Stimulated activated naive CD8-positive, alpha-beta T cell treated with anti-CD3 and anti-CD28 coated beads, Interleukin-15, Interleukin-2, amounts not matched to agents 100 ng/mL and 50 ng/mL, for 24 hours (primary cell): ENCODE results near the gene CST8.
A peak's percentile ranks its signal among the peaks of the same experiment; 100 is the strongest.

Source experiments
- H3K27ac Mint-ChIP-seq: one replicate; pipeline ENCODE4 v1.8.0; 2021; ENCODE audit warnings: mild to moderate bottlenecking, mixed read lengths
- H3K27me3 Mint-ChIP-seq: one replicate; pipeline ENCODE4 v1.8.0; 2021; ENCODE audit warnings: mixed read lengths
- H3K36me3 Mint-ChIP-seq: one replicate; pipeline ENCODE4 v1.8.0; 2021; ENCODE audit warnings: low read depth, mixed read lengths
- H3K4me1 Mint-ChIP-seq: one replicate; pipeline ENCODE4 v1.8.0; 2021; ENCODE audit warnings: low read depth, mixed read lengths
- H3K4me3 Mint-ChIP-seq: one replicate; pipeline ENCODE4 v1.8.0; 2021; ENCODE audit warnings: mild to moderate bottlenecking, mixed read lengths
- H3K9me3 Mint-ChIP-seq: one replicate; pipeline ENCODE4 v1.8.0; 2021; ENCODE audit warnings: mixed read lengths

CST8 gene

GRCh38 chr20:23490817-23491216, at the start of gene CST8:
Gene CST8 (plus strand): TSS chr20:23491117. CDS start chr20:23491668, 551 bp downstream.
- H3K9me3 Mint-ChIP-seq, result peaks cover 4% of the 10 kb centered on the region
- H3K4me3 Mint-ChIP-seq, result no peak within 1 kb of the TSS
- H3K4me1 Mint-ChIP-seq, result peaks cover 10% of the 10 kb centered on the region
- no peak within 1 kb of the TSS for H3K27ac Mint-ChIP-seq
- peaks cover 4% of the 10 kb centered on the region for H3K27me3 Mint-ChIP-seq
- H3K36me3 Mint-ChIP-seq, result no peaks in the 10 kb centered on the region

GRCh38 chr20:23441850-23442313, 49.0 kb upstream of the CST8 start:
- Mint-ChIP-seq H3K4me3 (no peak overlapping the region), H3K27me3 (no peaks in the 10 kb centered on the region), H3K36me3 (no peaks in the 10 kb centered on the region), H3K27ac (no peak overlapping the region), H3K4me1 (no peaks in the 10 kb centered on the region), H3K9me3 (no peaks in the 10 kb centered on the region)

- no peak overlapping the region for H3K4me3 Mint-ChIP-seq
- no peaks in the 10 kb centered on the region for H3K4me1 Mint-ChIP-seq
- H3K36me3 Mint-ChIP-seq, result no peaks in the 10 kb centered on the region
- H3K9me3 Mint-ChIP-seq, result no peaks in the 10 kb centered on the region
- H3K27ac Mint-ChIP-seq, result no peak overlapping the region
- H3K27me3 Mint-ChIP-seq, result no peaks in the 10 kb centered on the region
Observed at GRCh38 chr20:23442436-23442835, 48.5 kb upstream of the CST8 start.

GRCh38 chr20:23444859-23445258, 46.1 kb upstream of the CST8 start:
- H3K9me3 Mint-ChIP-seq, result no peaks in the 10 kb centered on the region
- H3K27me3 Mint-ChIP-seq, result no peaks in the 10 kb centered on the region
- no peaks in the 10 kb centered on the region for H3K36me3 Mint-ChIP-seq
- no peak overlapping the region for H3K27ac Mint-ChIP-seq
- peaks cover 8% of the 10 kb centered on the region for H3K4me1 Mint-ChIP-seq
- H3K4me3 Mint-ChIP-seq, result no peak overlapping the region

GRCh38 chr20:23445596-23446217, 45.2 kb upstream of the CST8 start:
- peaks cover 9% of the 10 kb centered on the region for H3K4me1 Mint-ChIP-seq
- no peaks in the 10 kb centered on the region for H3K27me3 Mint-ChIP-seq
- H3K9me3 Mint-ChIP-seq, result no peaks in the 10 kb centered on the region
- H3K4me3 Mint-ChIP-seq, result no peak overlapping the region
- no peaks in the 10 kb centered on the region for H3K36me3 Mint-ChIP-seq
- no peak overlapping the region for H3K27ac Mint-ChIP-seq

- peaks cover 9% of the 10 kb centered on the region for H3K4me1 Mint-ChIP-seq
- H3K36me3 Mint-ChIP-seq, result no peaks in the 10 kb centered on the region
- no peak overlapping the region for H3K4me3 Mint-ChIP-seq
- no peaks in the 10 kb centered on the region for H3K27me3 Mint-ChIP-seq
- H3K9me3 Mint-ChIP-seq, result no peaks in the 10 kb centered on the region
- no peak overlapping the region for H3K27ac Mint-ChIP-seq
Observed at GRCh38 chr20:23446505-23446904, 44.4 kb upstream of the CST8 start.

- Mint-ChIP-seq H3K9me3 (no peaks in the 10 kb centered on the region), H3K4me3 (no peak overlapping the region), H3K4me1 (peaks cover 9% of the 10 kb centered on the region), H3K27me3 (no peaks in the 10 kb centered on the region), H3K36me3 (no peaks in the 10 kb centered on the region), H3K27ac (no peak overlapping the region)
Observed at GRCh38 chr20:23448167-23448566, 42.8 kb upstream of the CST8 start.

GRCh38 chr20:23449421-23449820, 41.5 kb upstream of the CST8 start:
- no peaks in the 10 kb centered on the region for H3K27me3 Mint-ChIP-seq
- H3K4me3 Mint-ChIP-seq, result no peak overlapping the region
- no peaks in the 10 kb centered on the region for H3K36me3 Mint-ChIP-seq
- H3K27ac Mint-ChIP-seq, result peak overlapping the region; percentile 46
- H3K4me1 Mint-ChIP-seq, result peaks cover 9% of the 10 kb centered on the region
- H3K9me3 Mint-ChIP-seq, result no peaks in the 10 kb centered on the region

GRCh38 chr20:23450877-23451276, 40.0 kb upstream of the CST8 start:
- peaks cover 12% of the 10 kb centered on the region for H3K4me1 Mint-ChIP-seq
- H3K36me3 Mint-ChIP-seq, result no peaks in the 10 kb centered on the region
- H3K27me3 Mint-ChIP-seq, result no peaks in the 10 kb centered on the region
- no peak overlapping the region for H3K4me3 Mint-ChIP-seq
- H3K9me3 Mint-ChIP-seq, result no peaks in the 10 kb centered on the region
- no peak overlapping the region for H3K27ac Mint-ChIP-seq

- H3K27me3 Mint-ChIP-seq, result no peaks in the 10 kb centered on the region
- no peak overlapping the region for H3K4me3 Mint-ChIP-seq
- H3K4me1 Mint-ChIP-seq, result peaks cover 23% of the 10 kb centered on the region
- H3K9me3 Mint-ChIP-seq, result no peaks in the 10 kb centered on the region
- H3K36me3 Mint-ChIP-seq, result no peaks in the 10 kb centered on the region
- no peak overlapping the region for H3K27ac Mint-ChIP-seq
Observed at GRCh38 chr20:23451956-23452487, 38.9 kb upstream of the CST8 start.

- H3K9me3 Mint-ChIP-seq, result no peaks in the 10 kb centered on the region
- no peak within 1 kb of the TSS for H3K4me3 Mint-ChIP-seq
- no peaks in the 10 kb centered on the region for H3K36me3 Mint-ChIP-seq
- H3K27ac Mint-ChIP-seq, result no peak within 1 kb of the TSS
- H3K27me3 Mint-ChIP-seq, result no peaks in the 10 kb centered on the region
- peaks cover 27% of the 10 kb centered on the region for H3K4me1 Mint-ChIP-seq
Observed at GRCh38 chr20:23452776-23453175, 38.1 kb upstream of the CST8 start, which contains the start of gene CST11. Gene CST11 (minus strand): TSS chr20:23452876. CDS start chr20:23452811, 65 bp downstream.

- Mint-ChIP-seq H3K36me3 (no peaks in the 10 kb centered on the region), H3K27me3 (no peaks in the 10 kb centered on the region), H3K4me3 (no peak overlapping the region), H3K27ac (no peak overlapping the region), H3K9me3 (no peaks in the 10 kb centered on the region), H3K4me1 (peaks cover 30% of the 10 kb centered on the region)
Observed at GRCh38 chr20:23453549-23454543, 37.1 kb upstream of the CST8 start.

GRCh38 chr20:23454816-23455215, 36.1 kb upstream of the CST8 start:
- no peaks in the 10 kb centered on the region for H3K36me3 Mint-ChIP-seq
- H3K27me3 Mint-ChIP-seq, result no peaks in the 10 kb centered on the region
- H3K4me3 Mint-ChIP-seq, result no peak overlapping the region
- peaks cover 22% of the 10 kb centered on the region for H3K4me1 Mint-ChIP-seq
- H3K27ac Mint-ChIP-seq, result no peak overlapping the region
- no peaks in the 10 kb centered on the region for H3K9me3 Mint-ChIP-seq

GRCh38 chr20:23455639-23456038, 35.3 kb upstream of the CST8 start:
- Mint-ChIP-seq H3K36me3 (no peaks in the 10 kb centered on the region), H3K27ac (no peak overlapping the region), H3K4me1 (peaks cover 21% of the 10 kb centered on the region), H3K4me3 (no peak overlapping the region), H3K27me3 (no peaks in the 10 kb centered on the region), H3K9me3 (no peaks in the 10 kb centered on the region)

- no peaks in the 10 kb centered on the region for H3K36me3 Mint-ChIP-seq
- H3K27ac Mint-ChIP-seq, result no peak overlapping the region
- no peaks in the 10 kb centered on the region for H3K27me3 Mint-ChIP-seq
- H3K4me3 Mint-ChIP-seq, result no peak overlapping the region
- no peaks in the 10 kb centered on the region for H3K9me3 Mint-ChIP-seq
- peaks cover 24% of the 10 kb centered on the region for H3K4me1 Mint-ChIP-seq
Observed at GRCh38 chr20:23456409-23456808, 34.5 kb upstream of the CST8 start.
